Inflammatory macrophage (primary cell): ENCODE data around the gene GMNN.
"Not testable (repeated sequence)": the region's sequence is repeated elsewhere in the genome, so short reads cannot be mapped to it uniquely, and the experiment has no call there.

Source experiments
- DNase-seq, 2 donors: peaks; one replicate each; pipeline ENCODE4 v3.0.0-alpha.2; 2020 to 2022

GMNN gene

GRCh38 chr6:24761851-24762250, 12.9 kb upstream of the GMNN start:
- no peak for DNase-seq

DNA sequence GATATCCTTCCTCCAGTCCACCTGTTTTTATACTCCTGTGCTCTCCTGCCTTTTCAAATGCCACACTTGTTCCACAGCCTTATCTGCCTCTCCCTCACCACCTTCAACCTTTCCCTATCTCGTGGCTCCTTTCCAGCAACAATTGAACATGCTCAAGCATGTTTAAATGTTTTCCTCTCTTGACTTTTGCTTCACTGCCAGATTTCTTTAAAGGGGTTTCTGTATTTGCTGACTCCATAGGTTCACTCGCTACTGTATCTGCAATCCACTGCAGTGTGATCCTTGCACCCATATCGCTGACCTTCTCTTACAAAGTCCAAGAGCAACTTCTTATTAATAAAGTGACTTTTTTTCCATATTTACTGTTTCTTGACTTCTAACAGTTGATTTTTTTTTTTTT, 11.2 kb upstream of the GMNN start:
- DNase-seq, result no peak

- not testable (repeated sequence) for DNase-seq
Observed at GRCh38 chr6:24764833-24765828, 9.6 kb upstream of the GMNN start.

DNA sequence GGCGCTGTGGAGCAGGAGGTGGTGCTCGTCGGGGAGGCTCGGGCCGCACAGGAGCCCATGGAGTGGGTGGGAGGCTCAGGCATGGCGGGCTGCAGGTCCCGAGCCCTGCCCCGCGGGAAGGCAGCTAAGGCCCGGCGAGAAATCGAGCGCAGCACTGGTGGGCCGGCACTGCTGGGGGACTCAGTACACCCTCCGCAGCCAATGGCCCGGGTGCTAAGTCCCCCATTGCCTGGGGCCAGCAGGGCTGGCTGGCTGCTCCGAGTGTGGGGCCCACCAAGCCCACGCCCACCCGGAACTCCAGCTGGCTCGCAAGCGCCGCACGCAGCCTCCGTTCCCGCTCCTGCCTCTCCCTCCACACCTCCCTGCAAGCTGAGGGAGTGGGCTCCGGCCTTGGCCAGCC, 8.8 kb upstream of the GMNN start:
- not testable (repeated sequence) for DNase-seq

DNA sequence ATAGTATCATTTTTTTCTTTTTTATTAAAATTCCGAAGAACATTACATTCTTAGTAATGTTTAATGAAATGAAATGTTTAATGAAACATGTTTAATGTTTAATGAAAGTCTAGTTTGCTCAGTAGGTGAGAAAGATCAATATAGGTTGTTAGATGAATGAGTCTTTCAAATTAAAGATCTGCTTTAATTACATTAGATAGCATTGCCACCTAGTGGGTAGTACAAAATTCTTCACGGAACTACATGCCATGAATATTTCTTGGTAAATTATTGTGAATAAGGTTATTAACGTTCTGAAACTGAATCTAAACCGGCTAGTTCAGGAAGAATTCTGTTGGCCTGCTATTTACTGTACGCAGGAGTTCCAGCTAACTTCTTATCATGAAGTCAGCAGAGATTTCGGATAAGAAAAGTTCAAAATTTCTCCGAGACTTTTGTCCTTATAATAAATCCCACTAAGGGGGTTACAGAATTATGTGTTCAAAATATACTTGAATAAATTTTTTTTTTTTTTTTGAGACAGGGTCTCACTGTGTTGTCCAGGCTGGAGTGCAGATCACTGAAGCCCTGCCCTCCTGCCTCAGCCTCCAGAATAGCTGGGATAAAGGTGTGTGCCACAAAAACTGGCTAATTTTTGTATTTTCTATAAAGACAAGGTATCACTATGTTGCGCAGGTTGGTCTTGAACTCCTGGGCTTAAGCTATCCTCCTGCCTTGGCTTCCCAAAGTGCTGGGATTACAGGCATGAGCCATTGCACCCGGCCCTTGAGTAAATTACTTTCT, 7.9 kb upstream of the GMNN start:
- peak; percentile 28 to 80 for DNase-seq

GRCh38 chr6:24768361-24768760, 6.4 kb upstream of the GMNN start:
- no peak for DNase-seq

- peak in 1 of 2 donors; percentile 8 for DNase-seq
Observed at GRCh38 chr6:24775520-24776058, 852 bp downstream of the GMNN start.

DNA sequence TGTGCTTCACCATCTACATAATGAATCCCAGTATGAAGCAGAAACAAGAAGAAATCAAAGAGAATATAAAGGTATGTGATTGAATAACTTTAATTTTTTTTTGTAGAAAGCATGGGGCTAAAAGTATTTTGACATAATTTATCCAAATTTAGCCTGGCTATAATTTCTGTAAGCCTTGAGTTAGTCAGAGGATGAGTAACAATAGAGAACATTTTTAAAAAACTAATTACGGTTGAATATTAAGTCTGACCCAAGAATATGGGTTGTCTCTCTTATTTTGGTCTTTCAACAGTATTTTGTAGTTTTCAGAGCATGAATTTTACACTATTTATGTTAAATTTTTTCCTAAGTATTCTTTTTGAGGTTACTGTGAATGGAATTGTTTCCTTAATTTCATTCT, 2.5 kb downstream of the GMNN start:
- DNase-seq, result no peak

DNA sequence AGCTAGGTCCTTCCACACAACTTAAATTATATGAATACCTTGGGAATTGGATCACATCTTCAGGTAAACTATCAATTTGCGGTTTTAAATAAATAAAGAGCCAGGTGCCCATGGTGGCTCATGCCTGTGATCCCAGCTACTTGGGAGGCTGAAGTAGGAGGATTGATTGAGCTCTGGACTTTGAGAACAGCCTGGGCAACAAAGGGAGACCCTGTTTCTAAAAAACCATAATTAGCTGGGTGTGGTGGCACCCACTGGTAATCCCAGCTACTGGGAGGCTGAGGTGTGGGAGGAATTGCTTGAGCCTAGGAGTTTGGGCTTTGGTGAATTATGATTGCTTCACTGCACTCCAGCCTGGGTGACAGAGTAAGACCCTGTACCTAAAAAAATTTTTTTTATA, 3.4 kb downstream of the GMNN start:
- DNase-seq, result no peak

DNA sequence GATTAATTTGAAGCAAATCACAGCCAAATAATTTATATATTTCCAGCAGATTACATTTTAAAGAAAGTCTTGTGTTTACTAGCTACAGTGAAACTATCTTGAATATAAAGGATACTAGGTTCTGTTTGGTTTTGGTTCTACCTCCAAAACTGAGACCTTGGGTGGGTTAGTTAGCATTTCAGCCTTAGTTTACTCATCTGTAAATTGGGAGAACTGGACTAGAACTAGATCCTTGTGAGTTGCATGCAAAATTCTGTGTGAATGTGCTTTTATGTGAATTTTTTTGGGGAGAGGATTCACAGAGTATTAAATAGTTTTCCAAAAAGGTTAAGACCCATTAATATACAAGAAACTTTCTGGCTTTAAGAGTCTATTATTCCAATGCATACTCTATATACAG, 4.1 kb downstream of the GMNN start:
- no peak for DNase-seq

DNA sequence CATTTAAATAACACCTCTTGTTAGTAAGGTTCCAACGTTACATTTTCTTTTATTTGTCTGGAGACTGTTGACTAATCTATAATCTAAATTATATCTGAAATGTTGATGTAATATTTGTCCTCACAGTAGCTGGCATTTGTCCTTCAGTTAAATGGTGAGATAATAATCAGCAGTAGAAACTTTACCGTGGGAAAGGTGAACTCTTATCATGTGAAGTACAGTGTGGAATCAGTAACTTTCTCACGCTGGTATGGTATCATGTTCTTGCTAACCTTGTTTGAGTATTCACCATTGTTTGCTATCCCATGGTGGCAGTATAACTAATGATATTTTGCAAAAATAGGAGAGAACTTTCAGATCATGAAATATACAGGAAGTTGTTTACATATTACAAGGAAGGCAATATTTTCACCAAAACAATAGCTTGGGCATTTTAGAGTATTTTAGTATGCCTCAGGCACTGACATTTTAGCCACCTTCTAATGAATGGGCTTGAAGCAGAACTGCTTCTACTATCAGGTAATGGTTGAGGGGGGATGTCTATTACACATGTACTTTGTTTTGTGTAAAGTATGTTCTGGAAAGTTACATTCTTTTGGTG, 4.8 kb downstream of the GMNN start:
- DNase-seq, result no peak

DNA sequence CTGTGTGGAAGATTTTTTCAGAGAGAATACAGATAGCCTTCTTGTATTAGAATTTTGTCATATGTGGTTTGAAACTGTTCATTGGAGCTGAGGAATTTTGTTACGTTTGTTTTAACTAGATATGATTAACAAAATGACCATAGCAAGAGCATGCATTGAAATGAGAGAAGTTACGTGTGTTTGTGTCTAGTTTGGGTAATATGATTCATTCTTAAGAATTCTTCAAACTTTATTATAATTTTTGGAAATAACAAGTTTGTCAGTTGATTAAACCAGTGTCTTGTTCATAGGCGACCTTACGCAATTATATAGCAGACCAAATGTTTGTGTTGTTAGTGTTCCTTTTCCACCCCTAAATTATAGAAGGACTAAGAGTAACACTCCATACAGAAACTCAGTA, 5.5 kb downstream of the GMNN start:
- DNase-seq, result no peak

DNA sequence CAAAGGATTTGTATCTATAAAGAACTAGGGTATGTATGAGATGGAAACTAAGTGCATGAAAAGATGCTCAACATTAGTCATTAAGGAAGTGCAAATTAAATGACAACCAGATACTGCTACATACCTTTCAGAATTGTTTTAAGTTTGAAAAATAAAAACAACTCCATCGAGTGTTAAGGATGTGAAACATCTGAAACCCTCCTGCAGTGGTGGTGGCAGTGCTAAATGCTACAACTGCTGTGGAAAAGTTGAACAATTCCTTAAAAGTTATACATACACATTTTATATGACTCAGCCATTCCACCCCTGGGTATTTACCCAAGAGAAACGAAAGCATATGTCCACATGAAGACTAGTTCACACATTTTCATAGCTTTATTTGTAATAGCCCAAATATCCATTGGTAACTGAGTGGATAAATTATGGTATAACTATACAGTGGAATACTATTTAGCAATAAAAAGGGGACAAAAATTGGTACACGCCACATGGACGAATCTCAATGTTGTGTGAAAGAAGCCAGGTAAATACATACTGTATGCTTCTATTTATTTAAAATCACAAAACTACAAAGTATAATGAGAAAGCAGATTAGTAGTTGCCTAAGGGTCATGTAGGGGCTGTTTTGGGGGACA, 13.4 kb downstream of the GMNN start:
- no peak for DNase-seq

GRCh38 chr6:24795106-24795505, 20.4 kb downstream of the GMNN start:
- no peak for DNase-seq

- DNase-seq, result no peak
Observed at GRCh38 chr6:24796616-24797290, 22.0 kb downstream of the GMNN start.

- no peak for DNase-seq
Observed at GRCh38 chr6:24797596-24798216, 23.0 kb downstream of the GMNN start.

DNA sequence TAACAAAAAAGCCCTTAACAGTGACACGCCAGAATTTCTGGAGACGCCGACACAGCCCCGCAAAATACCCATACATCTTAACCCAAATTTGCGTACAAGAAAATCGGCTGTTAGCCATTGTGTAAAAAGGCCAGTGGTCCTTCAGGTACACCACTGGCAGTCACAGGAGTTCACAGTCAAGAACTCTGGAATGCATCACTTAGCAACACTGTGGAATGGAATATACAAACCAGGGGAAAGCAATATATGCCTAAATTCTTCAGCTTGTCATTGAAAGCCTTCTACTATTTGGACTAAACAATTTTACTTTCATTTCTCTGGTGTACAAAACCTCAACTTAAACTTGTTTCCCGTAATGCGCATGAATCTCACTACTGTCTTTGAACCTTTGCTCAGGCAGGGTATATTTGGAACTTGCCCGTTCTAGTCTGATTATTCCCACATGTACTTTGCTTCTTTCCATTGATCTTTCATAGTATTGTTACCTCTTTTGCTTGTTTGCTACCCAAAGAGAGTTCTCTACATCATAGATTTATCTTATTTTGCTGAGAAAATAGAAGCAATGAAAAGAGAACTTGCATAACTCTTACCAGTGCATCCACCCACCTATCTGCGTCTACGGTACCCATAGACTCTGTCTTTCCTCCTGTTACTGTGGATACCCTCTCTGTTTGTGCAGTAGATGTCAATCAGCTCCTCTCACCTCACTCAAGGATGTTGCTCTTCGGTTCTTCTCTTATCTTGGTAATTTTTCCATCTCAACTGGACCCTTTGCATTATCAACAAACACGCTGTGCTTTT, 24.2 kb downstream of the GMNN start, which contains the start of gene ARMH2:
Gene ARMH2, minus strand, starts transcription at position 178 of the 801 bp plus-strand sequence. Its CDS starts 60 bp downstream, at position 118.
- DNase-seq, result no peak

DNA sequence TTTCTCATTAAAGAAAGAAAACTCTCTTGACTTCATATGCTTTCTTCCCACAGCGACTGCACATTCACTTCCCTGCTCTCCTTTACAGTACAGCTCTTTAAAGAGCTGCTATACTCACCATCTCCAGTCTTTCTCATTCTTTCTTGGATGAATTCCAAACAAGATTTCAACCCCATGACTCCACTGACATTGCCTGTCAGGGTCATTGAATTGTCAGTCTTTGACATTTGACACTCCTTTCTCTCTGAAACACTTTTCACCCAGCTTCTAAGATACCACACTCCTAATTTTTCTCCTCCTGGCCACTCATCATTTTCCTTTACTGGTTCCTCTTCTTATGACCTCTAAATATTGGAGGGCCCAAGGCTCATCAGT, 24.8 kb downstream of the GMNN start:
- DNase-seq, result no peak

GRCh38 chr6:24802271-24803059, 27.7 kb downstream of the GMNN start:
- no peak for DNase-seq

DNA sequence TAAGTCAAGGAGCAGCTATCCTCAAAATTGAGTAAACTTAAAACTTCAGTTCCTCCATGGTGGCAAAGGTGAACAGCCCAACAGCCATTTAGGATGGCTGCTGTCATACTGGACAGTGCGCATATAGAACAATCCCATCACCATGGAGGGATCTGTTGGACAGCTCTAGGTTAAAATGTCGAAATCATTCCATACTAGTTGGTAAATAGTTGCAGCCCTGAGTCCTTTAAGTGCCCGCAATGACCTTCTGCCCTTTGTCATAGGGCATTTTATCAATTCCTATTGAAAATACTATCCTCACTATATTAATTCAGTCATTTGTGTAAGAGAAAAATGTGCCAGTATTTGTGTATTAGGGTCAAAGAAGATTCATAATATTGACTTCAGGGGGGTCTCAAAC, 32.8 kb downstream of the GMNN start:
- no peak for DNase-seq
